GM15510 (cell line): ENCODE measurements around the gene ZBTB44.

Source experiments
- POLR2A ChIP-seq: IDR thresholded peaks from 3 replicates; pipeline ENCODE4 v1.6.1; 2011; ENCODE audit warnings: borderline replicate concordance; ENCODE audit not compliant: insufficient read length; ENCODE audit errors: extremely low read depth

The ZBTB44 gene, protein sequence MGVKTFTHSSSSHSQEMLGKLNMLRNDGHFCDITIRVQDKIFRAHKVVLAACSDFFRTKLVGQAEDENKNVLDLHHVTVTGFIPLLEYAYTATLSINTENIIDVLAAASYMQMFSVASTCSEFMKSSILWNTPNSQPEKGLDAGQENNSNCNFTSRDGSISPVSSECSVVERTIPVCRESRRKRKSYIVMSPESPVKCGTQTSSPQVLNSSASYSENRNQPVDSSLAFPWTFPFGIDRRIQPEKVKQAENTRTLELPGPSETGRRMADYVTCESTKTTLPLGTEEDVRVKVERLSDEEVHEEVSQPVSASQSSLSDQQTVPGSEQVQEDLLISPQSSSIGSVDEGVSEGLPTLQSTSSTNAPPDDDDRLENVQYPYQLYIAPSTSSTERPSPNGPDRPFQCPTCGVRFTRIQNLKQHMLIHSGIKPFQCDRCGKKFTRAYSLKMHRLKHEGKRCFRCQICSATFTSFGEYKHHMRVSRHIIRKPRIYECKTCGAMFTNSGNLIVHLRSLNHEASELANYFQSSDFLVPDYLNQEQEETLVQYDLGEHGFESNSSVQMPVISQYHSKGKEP

DNA sequence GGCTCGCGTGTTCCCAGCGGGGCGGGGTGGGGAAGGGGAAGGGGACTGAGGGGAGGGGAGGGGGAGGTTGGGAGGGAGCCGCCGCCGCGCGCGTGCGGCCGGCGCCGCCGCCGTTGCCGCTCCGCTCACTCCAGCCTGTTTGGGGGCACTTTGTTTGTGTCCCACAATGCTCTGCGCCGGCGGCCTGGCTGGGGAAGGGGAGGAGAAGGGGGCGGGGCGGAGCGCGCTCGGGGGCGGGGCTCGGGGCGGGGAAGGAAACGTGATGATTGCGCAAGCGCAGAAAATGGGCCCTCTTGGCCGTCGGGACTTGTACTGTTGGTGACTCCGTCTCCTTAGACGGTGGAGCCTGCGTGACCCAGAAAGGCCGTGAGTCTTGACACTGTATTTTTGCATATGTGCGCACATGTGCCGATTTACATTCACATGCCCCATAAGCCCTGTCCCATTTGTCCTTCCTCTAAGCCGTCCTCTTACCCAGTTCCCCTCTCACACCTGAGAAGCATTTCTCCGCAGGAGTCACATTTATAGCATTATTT is at the start of gene ZBTB44:
TSS of gene ZBTB44 (minus strand) at position 168 of the 536 bp plus-strand sequence. CDS start 53,044 bp downstream, outside the sequence.
- peak; percentile 56 for TF ChIP-seq POLR2A

DNA sequence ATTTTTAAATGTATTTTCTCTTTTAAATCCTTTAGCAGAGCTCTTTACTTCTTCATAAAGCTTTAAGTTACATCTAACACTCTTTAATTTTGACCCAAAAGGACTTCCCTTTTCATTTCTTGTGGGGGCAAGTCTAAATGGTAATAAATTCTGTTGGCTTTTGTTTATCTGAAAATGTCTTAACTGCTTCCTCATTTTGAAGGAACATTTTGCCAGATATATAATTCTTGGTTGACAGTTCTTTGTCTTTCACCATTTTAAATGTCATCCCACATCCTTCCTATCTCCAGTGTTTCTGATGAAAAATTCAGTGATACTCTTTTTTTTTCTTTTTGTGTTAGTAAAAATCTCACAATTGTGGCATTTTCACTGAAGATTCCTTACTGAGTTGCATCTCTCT is 44.7 kb upstream of the ZBTB44 start:
- TF ChIP-seq POLR2A = no peak

DNA sequence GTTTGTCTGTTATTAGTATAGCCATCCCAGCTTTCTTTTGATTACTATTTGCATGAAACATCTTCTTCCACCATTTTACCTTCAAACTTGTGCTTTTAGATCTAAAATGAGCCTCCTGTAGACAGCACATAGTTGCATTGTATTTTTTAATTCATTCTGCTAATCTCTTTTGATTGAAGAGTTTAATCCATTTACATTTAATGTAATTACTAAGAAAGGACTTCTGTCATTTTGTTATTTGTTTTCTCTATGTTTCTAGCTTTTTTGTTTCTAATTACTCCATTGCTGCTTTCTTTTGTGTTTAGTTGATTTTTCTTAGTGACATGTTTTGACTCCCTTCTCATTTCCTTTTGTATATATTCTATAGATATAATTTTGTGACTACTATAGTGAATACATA is 43.7 kb upstream of the ZBTB44 start:
- no peak for TF ChIP-seq POLR2A

DNA sequence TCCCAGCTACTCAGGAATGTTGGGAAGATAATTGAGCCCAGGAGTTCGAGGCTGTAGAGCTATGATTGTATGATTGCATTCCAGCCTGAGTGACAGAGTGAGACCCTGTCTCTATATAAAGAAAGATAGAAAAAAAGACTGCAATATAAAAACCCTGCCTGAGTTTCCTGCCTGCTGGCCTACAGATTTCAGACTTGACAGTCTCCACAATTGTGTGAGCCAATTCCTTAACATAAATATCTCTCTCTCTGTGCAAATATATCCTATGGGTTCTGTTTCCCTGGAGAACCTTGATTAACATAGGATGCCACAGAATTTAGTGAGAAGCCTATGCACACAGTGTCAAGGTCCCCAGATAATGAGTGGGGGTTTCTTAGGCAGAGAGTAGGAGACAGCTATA is 32.5 kb upstream of the ZBTB44 start:
- TF ChIP-seq POLR2A = no peak

DNA sequence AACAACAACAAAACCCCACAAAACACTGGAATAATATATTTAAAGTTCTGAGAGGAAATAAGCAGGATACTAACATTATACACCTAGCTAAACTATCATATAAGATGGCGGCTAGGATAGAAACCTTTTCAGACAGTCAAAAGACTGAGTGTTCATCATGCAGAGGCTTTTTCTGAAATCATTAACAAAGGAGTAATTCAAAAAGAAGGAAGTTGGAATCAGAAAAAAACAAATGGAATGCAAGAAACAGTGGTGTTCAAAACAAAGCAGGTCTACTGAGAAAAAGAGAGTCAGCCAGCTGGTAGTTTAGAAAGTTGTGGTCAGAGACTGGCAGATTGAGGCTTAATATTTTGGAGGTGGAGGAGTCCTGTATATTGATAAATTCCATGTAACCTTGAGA is 30.1 kb upstream of the ZBTB44 start:
- TF ChIP-seq POLR2A = no peak

DNA sequence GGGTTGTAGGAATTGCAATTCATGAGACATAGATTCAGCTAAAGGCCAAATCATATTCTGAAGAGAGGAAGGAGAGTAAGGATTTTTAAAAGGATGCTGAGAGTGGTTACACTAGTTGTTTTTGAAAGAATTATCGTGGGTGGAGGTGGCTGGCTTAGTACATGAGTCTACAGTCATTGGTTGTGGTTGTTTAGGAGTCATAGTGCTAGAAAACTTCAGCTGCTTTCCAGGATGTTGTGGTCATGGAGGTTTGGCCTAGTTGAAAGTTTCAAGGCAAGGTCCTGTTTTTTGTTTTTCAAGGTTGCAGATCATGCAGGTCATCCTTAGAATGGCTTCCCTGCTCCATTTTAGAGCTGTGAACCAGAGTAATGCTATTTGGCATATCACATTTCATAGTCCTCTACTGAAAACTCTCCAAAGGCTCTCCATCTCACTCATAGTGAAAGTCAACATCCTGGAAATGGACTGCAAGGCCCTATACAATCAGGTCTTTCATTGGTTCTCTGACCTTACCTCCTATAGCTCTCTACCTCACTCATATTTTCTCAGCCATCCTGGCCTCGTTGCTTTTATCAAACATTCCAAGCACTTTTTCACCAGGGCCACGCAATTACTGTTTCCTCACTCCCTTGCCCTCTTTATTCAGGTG is 26.1 kb upstream of the ZBTB44 start:
- no peak for TF ChIP-seq POLR2A

DNA sequence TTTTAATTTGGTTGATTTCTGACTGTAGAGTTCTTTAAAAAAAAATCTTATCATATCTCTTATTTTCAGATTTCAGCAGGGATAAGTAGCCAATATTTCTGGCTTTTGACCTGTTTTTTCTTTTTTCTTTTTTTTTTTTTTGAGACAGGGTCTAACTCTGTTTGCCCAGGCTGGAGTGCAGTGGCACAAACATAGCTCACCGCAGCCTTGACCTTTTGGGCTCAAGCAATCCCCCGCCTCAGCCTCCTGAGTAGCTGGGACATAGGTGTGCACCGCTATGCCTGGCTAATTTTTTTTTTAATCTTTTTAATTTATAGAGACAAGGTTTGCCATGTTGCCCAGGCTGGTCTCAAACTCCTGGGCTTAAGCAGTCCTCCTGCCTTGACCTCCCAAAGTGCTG is 23.9 kb upstream of the ZBTB44 start:
- TF ChIP-seq POLR2A = no peak

DNA sequence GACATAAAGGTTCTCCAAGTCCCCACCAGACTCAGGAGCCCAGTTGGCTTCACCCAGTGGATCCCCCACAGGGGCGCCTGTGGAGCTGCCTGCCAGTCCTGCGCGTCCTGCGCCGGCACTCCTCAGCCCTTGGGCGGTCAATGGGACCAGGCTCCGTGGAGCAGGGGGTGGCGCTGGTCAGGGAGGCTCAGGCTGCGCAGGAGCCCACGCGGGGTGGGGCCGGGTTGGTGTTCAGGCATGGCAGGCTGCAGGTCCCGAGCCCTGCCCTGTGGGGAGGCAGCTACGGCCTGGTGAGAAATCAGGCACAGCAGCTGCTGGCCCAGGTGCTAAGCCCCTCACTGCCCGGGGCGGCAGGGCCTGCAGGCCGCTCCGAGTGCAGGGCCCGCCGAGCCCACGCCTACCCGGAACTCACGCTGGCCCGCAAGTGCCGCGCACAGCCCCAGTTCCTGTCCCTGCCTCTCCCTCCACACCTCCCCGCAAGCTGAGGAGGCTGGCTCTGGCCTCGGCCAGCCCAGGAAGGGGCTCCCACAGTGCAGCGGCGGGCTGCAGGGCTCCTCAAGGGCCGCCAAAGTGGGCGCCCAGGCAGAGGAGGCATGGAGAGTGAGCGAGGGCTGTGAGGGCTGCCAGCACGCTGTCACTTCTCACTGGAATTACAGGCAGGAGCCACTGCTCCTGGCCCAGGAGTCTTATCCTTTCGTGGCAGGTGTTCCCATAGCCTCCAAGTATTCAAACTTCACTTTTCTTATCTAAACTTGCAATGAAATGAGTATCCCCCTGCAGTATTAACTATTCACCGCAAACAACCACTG is 22.8 kb upstream of the ZBTB44 start:
- no peak for TF ChIP-seq POLR2A

DNA sequence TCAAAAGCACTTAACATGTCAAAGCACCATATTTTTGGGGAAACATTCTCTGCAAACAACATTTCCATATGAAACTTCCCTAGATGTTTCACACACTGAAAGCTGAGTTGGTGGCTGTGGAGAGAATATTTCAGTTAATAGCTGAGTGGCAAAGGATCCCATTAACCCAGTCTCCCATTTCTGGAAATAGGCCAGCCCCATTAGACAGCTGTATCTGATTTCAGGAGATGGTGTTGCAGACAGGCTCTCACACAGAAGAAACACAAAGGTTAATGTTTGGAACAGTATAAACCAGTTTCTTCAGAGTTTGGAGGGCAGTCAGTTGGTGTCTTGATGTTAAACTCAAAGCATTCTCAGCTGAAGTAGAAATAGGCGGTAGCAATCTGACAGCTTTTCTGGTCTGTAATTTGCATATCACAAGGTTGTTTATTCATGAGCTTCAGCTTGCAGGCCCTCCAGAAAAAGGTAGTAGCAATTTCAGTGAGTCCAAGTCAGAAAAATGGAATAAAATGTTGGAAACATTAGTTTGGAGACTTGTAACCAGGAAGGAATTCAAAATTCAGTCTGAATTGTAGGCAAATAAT is 15.5 kb upstream of the ZBTB44 start:
- TF ChIP-seq POLR2A = no peak

DNA sequence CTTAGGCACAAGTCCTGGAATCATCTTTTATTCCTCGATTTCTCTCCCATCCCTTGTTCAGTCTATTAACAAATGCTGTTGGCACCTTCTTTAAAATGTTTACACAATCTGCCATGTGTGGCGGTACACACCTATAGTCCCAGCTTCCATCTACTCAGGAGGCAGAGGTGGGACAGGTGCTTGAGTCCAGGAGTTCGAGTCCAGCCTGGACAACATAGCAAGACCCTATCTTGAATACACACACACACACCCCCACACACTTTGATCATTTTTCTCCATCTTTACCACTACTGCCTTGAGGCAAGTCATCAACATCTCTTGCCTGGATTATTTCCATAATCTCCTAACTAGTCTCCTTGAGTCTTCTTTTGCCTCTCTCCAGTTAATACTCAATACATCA is 13.7 kb upstream of the ZBTB44 start:
- TF ChIP-seq POLR2A = no peak

DNA sequence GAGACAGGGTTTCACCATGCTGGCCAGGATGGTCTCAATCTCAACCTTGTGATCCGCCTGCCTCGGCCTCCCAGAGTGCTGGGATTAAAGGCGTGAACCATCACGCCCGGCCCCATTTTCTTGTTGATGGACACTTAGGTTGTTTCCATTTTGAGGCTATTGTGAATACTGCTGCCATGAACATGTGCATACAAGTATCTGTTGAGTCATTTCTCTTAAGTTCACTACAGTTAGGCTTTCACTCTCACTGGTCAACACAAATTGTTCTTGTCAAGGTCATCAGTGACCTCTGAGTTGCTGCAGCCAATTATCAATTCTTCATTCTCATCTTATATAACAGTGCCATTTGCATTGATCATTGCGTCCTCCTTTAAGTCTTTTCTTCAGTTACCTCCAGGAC is 13.0 kb upstream of the ZBTB44 start:
- TF ChIP-seq POLR2A = no peak

DNA sequence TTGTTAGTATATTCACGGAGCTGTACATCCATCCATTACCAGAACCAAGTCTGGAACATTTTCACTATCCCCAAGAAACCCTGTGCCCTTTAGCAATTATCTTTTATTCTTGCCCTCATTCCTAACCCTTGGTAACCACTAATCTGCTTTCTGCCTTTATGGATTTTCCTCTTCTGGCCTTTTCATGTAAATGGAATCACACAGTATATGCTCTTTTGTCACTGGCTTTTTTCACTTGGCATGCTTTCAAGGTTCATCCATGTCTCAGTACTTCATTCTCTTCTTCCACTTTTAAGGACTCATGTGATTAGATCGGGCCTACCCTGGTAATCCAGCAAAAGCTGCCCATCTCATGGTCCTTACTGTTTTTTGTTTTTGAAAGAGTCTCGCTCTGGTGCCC is 11.0 kb upstream of the ZBTB44 start:
- TF ChIP-seq POLR2A = no peak

DNA sequence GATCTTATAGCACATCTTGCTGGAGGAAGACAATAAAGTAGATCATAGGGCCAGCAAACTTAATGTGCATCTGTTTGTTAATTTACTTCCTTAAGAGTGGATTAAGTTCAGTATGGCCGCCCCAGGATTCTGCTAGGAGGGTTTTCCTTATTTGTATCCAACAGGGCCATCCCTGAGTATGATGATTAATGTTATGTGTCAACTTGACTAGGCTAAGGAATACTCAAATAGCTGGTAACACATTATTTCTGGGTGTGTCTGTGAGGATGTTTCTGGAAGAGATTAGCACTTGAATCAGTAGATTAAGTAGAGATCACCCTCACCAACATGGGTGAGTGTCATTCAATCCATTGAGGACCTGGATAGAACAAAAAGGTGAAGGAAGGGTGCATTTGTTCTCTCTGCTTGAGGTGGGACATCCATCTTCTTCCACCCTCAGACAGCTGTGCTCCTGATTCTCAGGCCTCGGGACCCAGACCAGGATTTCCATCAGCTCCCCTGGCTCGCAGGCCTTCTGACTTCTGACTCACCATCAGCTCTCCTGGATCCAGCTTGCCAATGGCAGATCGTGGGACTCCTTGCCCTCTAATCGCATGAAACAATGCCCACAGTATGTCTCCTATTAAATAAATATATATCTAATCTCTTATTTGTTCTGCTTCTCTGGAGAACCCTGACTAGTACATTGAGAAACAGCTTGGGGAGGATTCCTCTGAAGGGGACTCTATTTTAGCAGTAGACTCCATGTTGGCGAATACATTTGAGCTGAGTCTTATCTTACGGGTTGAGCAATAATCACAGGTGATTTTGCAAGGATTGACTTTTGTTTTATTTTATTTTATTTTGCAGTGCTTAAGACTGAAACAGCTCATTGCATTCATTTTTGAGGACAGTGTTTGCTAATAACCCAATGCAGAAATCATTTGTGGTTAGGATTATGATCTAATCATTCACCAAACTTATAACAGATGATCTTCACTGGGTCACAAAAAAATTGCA is 9.0 kb upstream of the ZBTB44 start:
- no peak for TF ChIP-seq POLR2A

DNA sequence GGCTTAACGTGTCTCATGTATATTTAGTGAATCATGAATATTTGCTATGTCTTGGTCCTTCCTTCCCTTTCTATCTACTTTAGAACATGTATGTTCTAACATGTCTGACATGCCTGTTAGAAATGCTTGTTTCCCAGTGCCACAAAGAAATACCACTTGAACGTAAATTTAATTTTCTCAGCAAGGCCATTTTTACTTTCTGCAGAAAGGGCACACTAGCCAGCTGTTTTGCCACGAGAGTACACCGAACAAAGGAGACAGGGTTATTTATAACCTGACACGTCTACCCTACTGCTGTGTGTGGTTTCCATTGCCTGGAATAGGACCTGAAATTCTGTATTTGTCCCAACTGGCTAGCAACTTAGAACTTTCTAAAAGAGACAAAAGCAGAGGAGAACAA is 7.4 kb upstream of the ZBTB44 start:
- no peak for TF ChIP-seq POLR2A

DNA sequence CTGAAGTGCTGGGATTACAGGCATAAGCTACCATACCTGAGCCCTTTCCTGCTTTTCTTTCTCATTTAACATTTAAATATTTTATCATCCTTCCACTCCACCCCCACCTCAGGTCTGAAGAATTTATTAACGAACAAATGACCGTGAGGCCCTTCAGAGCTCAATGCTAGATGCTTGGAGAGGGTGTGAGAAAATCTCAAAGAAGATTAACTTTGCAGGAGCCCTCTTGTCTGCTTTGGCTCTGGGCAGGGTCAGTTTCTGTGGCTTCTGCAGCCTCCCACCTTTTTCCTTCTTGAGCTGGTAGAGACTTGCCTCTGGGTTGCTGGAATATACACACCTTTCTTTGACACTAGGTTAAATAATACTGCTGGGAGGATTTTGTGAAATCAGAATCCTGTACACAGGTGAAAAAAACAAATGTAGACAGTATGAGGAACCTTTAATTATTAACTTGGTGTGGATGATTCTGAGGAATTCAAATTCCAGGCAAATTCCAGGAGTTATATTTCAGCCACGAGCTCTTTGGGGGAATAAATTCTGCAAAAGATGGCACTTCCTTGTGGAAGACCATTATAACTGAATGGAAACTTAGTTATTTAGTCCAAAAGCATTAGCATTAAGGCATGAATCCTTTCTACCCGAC is 3.4 kb upstream of the ZBTB44 start:
- TF ChIP-seq POLR2A = no peak
